ENCODE measurements around the gene TMEM8B.

The TMEM8B gene

GRCh38 chr9:35829084-35829763 lies at the start of gene TMEM8B:
TSS of gene TMEM8B (plus strand) at chr9:35829228. CDS start at chr9:35829448, 220 bp downstream.
- DNase-seq = peak; percentile 92

- DNase-seq = no peak
These were observed 48.0 kb upstream of the TMEM8B start for GRCh38 chr9:35781066-35781465.

GRCh38 chr9:35783418-35783817 lies 45.6 kb upstream of the TMEM8B start:
- DNase-seq = no peak

GRCh38 chr9:35789541-35789940 lies 39.5 kb upstream of the TMEM8B start:
- no peak for DNase-seq

GRCh38 chr9:35790025-35790384 lies 39.0 kb upstream of the TMEM8B start:
- DNase-seq = no peak

GRCh38 chr9:35790385-35791296 lies 38.4 kb upstream of the TMEM8B start:
- DNase-seq = peak; percentile 50

GRCh38 chr9:35791297-35791921 lies 37.6 kb upstream of the TMEM8B start, which contains the start of gene NPR2:
TSS of gene NPR2 (plus strand) at chr9:35791591. CDS start at chr9:35792409, 818 bp downstream.
- no peak for DNase-seq

- DNase-seq = no peak
These were observed 36.8 kb upstream of the TMEM8B start for GRCh38 chr9:35792024-35792813.

GRCh38 chr9:35792826-35793225 lies 36.2 kb upstream of the TMEM8B start:
- no peak for DNase-seq

GRCh38 chr9:35793461-35793860 lies 35.6 kb upstream of the TMEM8B start:
- no peak for DNase-seq

GRCh38 chr9:35795695-35796094 lies 33.3 kb upstream of the TMEM8B start:
- no peak for DNase-seq

GRCh38 chr9:35797311-35798109 lies 31.5 kb upstream of the TMEM8B start:
- no peak for DNase-seq

GRCh38 chr9:35798658-35799374 lies 30.2 kb upstream of the TMEM8B start:
- no peak for DNase-seq

GRCh38 chr9:35800530-35800929 lies 28.5 kb upstream of the TMEM8B start:
- DNase-seq = no peak

GRCh38 chr9:35801328-35802128 lies 27.5 kb upstream of the TMEM8B start:
- DNase-seq = no peak

- no peak for DNase-seq
These were observed 22.9 kb upstream of the TMEM8B start for GRCh38 chr9:35806101-35806500.

- DNase-seq = no peak
These were observed 20.6 kb upstream of the TMEM8B start for GRCh38 chr9:35808433-35808832.

GRCh38 chr9:35810122-35810521 lies 18.9 kb upstream of the TMEM8B start:
- DNase-seq = no peak

GRCh38 chr9:35811381-35812024 lies 17.5 kb upstream of the TMEM8B start:
- no peak for DNase-seq

Measured in CD4-positive, alpha-beta T cell treated with Interferon gamma for 1 hour (primary cell).